Frontal cortex (tissue), 4 donors: ENCODE results near the gene DDOST. TPM values are rescaled to one million over a fixed set of nuclear protein-coding genes. Genes with fewer than 3 reads are reported as not detected.

Experiments
- DNase-seq, 2 donors: peaks; one replicate each; pipeline ENCODE4 v3.0.0; 2012; ENCODE audit warnings: low spot score in 2 of 2
- FAIRE-seq: peaks from 2 replicates; lab custom pipeline; 2012; peaks lifted over from hg19 to GRCh38; lab: Jason Lieb, UNC
- total RNA-seq: library from RNA; depleted of rRNA; stranded (reverse); fragments of >200 nt; gene quantifications from one replicate; pipeline ENCODE4 v1.2.3, GENCODE V29; 2014
- donor health status: control.
- donor health status: control.
- donor health status: control.

DDOST gene
- total RNA-seq: 110 TPM

DNA sequence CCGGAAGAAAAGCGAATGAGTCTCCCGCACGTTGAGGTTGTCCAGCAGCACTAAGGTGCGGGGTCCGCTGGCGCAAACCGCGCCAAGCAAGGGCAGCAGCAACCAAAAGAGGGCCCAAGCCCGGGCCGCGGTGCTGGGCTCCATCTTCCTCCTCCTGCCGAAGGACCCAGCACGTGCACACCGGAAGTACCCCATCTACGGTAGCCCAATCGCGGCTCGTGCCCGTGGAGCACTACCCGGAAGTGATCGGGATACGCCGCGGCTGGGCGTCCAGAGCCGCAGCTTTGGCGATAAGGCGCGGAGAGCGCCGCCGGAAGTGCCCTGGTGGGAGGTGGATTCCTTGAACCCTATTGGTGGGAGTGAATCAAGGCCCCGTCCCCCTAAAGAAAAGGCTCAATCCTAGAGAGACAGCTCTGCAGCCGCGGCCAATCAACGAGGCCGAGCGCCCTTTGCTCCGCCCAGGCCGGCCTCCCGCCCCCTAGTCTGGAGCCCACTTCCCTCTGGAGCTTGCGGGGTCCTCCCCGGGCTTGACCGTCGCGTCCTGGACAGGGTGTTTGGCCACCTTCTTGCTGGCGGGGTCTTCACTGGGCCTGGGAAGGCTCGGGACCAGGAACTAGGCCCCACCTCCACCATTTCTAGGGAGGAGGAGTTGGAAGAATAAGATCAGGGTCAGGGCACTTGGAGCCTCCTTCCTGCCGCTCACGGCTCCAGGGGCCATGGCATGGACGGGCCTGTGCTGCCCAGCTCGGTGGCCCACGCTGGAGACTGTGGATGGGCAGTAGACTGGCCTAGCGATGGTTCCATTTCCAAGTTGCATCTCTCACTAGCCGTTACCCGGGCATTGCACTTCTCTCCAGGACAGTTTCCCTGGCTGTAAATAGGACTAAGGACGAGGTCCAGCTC is at the start of gene DDOST:
Gene DDOST, minus strand, starts transcription at position 163 of the 903 bp plus-strand sequence. Its CDS starts 19 bp downstream, at position 144.
- DNase-seq (peak; percentile 92 to 98), FAIRE-seq (peak; percentile 89)

DNA sequence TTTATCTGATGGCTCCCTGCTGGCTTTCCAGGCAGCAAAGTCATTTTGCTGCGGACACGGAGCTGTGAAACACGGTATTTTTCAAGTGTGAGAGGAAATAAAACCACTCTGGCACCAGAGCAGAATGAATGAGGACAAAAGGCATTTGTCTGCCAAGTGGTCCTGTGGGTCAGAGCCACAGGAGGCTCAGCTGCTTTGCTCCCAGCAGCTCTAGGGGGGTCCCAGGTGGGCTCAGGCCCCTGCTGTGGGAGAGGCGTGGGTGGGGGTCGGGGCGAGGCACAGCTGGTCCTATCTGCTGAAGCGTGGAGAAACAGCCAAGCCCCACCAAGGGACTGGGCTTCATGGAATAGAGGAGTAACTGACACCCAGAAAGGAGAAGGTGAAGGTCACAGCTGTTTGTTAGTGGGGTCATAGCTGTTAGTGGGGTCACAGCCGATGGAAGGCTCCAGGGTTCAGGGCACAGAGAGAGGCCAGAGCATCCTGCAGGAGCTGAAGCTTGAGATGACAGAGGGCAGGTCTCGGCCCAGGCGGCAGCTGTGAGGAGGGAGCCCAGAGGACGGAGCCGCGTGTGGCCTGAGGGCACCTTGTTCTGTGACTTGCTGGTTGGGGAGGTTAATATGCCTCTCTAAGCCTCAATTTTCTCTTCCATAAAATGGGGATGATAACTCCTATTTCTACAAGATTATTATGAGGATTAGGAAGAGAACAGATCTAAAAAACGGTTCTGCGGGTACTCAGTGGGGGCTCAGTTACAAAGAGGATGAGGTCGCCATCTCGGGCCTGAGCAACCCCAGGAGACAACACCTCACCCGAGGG is 49.5 kb upstream of the DDOST start:
- FAIRE-seq (no peak), DNase-seq (no peak)

DNA sequence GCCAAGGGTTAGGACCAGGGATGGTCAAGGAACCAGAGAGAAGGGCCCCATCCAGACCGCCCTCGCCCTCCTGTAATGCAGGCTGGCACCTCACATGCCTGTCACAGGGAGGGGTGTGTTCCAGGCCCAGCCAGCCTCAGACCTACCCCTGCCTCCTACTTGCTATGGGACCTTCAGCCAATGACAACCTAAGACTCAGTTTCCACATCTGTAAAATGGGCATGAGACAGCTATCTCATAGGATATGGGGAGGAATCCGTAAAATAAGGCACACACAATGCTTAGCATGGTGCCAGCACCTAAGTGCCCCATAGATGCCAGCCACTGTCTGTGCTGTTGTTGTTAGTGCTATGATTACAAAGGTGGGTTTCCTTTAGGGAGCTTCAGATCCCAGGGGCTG is 48.7 kb upstream of the DDOST start:
- FAIRE-seq (no peak), DNase-seq (no peak)

DNA sequence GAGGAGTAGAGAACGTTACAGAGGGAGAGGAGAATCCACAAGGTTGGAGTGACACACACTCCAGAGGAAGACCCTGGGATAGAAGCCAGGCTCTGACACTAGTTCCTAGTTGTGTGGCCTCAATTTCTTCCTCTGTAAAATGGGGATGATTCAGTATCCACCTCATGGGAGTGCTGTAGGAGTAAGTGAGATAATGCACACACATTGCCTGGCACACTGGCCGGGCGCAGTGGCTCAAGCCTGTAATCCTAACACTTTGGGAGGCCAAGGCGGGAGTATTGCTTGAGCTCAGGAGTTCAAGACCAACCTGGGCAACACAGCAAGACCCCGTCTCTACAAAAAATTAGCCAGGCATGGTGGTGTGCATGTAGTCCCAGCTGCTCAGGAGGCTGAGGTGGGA is 47.7 kb upstream of the DDOST start:
- FAIRE-seq: no peak
- DNase-seq: no peak

GRCh38 chr1:20708057-20708456 is 46.9 kb upstream of the DDOST start:
- FAIRE-seq (no peak), DNase-seq (no peak)

DNA sequence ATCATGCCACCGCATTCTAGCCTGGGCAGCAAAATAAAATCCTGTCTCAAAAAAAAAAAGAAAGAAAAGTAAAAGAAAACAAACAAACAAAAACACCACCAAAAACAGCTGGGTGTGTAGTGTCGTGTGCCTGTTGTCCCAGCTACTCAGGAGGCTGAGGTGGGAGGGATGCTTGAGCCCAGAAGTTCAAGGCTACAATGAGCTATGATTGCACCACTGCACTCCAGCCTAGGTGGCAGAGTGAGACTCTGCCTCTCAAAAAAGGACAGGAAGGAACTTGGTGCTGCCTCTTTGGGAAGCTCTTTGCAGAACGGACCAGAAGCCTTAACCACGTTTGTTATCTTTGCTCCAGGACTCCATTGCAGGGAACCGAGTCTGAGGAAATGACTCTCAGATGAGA is 45.7 kb upstream of the DDOST start:
- FAIRE-seq: no peak

DNA sequence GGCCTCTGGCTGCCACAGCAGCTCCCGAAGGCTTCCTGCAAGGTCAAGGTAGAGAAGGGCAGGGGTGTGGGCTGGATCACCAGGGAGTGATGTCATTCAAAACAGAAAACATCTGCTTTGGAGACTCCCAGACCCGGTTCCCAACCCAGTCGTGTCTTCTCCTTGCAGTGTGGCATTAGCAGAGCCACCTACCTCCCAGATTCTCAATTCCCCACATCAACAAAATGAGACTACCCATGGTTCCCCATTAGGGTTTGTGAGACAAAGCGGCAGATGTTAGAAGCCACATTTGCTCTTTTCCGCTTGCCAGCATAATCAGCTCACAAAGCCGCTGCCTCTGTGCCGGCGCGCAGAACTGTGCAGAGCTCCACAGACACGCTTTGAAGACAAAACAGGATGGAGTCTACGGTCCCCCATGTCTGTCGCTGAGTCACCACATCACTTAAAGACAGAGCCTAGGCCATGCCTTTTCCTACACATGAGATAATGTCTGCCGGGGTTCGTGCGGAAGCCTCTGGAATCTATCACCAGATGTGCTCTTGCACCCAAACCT is 44.1 kb upstream of the DDOST start:
- DNase-seq: no peak
- FAIRE-seq: no peak

More for the DNA sequence above, 45.7 kb upstream of the DDOST start:
- DNase-seq: no peak

DNA sequence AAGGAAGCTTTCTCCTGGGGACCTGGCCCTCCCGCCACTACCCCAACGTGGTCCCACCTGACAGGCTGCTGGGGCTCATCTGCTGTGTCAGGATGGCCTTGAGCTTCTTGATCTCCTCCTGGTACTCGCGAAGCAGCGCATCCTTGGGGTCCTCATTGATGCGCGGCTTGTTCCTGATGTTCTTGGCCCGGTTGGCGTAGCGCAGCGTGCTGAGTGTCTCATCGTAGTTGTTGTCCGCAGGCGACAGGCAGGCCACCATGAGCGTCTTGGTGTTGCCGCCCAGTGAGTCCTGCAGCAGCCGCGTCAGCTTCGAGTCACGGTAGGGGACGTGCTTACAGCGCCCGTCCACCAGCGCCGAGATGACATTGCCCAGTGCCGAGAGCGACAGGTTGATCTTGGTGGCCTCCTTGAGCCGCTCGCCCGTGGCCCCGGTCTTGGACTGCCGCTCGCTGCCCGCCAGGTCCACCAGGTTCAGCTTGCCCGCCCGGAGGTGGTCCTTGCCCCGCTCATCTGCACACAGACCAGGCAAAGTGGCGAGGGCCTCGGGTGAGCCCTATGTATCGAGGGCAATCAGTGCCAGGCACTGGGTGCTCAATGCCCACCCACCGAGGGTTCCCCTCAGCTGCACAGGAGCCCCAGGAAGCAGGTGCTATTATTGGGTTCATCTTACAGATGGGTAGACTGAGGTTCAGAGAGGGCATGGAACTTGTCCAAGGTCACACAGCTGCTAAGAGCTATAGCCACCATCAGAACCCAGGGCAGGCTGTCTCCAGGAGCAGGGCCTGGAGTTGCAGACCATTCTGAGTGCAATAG is 43.4 kb upstream of the DDOST start:
- DNase-seq (no peak), FAIRE-seq (no peak)

- DNase-seq: no peak
- FAIRE-seq: no peak
Measured at GRCh38 chr1:20703124-20703756, 42.1 kb upstream of the DDOST start.

- no peak for FAIRE-seq
- no peak for DNase-seq
Measured at GRCh38 chr1:20702416-20702815, 41.2 kb upstream of the DDOST start.

GRCh38 chr1:20701847-20702246 is 40.7 kb upstream of the DDOST start:
- FAIRE-seq (no peak), DNase-seq (no peak)

DNA sequence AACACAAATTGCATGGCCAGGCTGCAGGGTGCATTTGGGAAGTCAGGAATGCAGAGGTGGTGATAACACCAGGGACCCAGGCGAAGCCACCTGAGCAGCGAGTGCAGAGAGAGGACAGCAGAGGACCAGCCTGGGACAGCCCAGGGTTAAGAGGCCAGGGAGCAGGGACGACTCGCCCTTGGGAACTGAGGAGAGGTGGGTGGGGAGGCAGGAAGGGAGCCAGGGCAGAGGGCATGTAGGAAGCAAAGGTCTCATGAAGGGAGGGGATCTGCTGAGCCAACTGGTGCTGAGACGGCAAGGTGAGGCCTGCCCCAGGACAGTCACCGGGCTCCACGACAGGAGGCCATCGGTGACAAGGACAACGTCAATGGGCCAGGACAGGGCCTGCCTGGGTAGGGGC is 40.3 kb upstream of the DDOST start:
- no peak for DNase-seq

GRCh38 chr1:20700636-20701215 is 39.6 kb upstream of the DDOST start:
- FAIRE-seq (no peak), DNase-seq (no peak)

More for the DNA sequence above, 40.3 kb upstream of the DDOST start:
- FAIRE-seq: no peak

DNA sequence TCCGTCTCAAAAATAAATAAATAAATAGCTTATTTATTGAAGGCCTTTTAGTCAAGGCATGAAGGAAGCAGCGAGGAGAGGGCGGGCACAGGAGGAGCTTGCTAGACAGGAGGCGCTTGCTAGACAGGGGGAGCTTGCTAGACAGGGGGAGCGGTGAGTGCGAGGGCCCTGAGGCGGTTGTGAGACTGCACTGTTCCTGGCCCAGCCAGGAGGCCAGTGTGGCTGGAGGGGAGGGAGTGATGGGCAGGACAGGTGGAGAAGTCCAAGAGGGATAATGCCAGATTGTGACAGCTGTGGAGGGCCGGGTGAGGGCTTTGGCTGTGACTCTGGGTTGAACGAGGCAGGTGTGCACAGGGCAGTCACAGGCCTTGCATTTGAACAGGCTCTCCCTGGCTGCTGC is 38.4 kb upstream of the DDOST start:
- DNase-seq: no peak
- FAIRE-seq: no peak

GRCh38 chr1:20698195-20698910 is 37.2 kb upstream of the DDOST start:
- no peak for FAIRE-seq
- DNase-seq: no peak

DNA sequence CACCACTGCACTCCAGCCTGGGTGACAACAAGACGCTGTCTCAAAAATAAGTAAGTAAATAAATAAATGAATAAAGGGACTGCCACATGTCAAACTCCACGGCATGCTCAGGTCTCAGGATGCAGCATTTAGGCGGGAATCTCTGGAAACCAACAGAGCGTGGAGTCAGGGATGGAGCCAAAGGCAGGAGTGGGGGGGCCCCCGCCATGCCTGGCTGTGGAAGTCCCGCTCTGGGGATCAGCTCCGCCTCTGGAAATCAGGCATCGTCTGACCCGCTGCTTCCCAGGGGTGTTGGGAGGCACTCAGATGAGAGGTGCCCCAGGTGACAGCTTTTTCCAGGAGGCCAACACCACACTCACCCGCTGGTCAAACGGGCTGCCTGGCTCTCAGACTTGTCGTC is 36.4 kb upstream of the DDOST start:
- DNase-seq: no peak
- no peak for FAIRE-seq

GRCh38 chr1:20696397-20697333 is 35.5 kb upstream of the DDOST start:
- DNase-seq (peak; percentile 77 to 94), FAIRE-seq (no peak)
